Nephron (organoid): ENCODE data around the gene ZNF618.

ENCODE experiments used
- H3K27ac Mint-ChIP-seq, 3 experiments: 2 replicates each; pipeline ENCODE4 v1.8.0; 2020; ENCODE audit warnings: mixed read lengths in 3 of 3, mild to moderate bottlenecking in 2 of 3, moderate library complexity in 1 of 3
- H3K27me3 Mint-ChIP-seq: 2 replicates; pipeline ENCODE4 v1.8.0; 2021; ENCODE audit warnings: low read depth, mild to moderate bottlenecking, moderate library complexity, mixed read lengths
- H3K36me3 Mint-ChIP-seq: 2 replicates; pipeline ENCODE4 v1.8.0; 2020; ENCODE audit warnings: low read depth, mixed read lengths
- H3K4me1 Mint-ChIP-seq: 2 replicates; pipeline ENCODE4 v1.8.0; 2020; ENCODE audit warnings: mixed read lengths
- H3K4me3 Mint-ChIP-seq, 3 experiments: 2 replicates each; pipeline ENCODE4 v1.8.0; 2020; ENCODE audit warnings: mild to moderate bottlenecking in 3 of 3, mixed read lengths in 3 of 3, moderate library complexity in 2 of 3
- H3K9me3 Mint-ChIP-seq: 2 replicates; pipeline ENCODE4 v1.8.0; 2020; ENCODE audit warnings: mixed read lengths
- CTCF ChIP-seq, 3 experiments: fragments of 200-600 bp; sonication (generic); IDR thresholded peaks; one replicate each; pipeline ENCODE4 v1.5.0; 2021; ENCODE audit warnings: antibody characterized with exemption in 3 of 3; ENCODE audit not compliant: unreplicated experiment in 3 of 3

The ZNF618 gene

GRCh38 chr9:113896713-113897112 is 20.6 kb downstream of the ZNF618 start:
- Mint-ChIP-seq H3K36me3 (peaks cover 87% of the 10 kb centered on the region), H3K4me1 (peaks cover 9% of the 10 kb centered on the region), H3K4me3 (no peak overlapping the region), H3K9me3 (peaks cover 42% of the 10 kb centered on the region), H3K27ac (no peak overlapping the region), H3K27me3 (no peaks in the 10 kb centered on the region)
- TF ChIP-seq CTCF (IDR thresholded peaks at IDR 0.05; ENCODE audit: unreplicated experiment in 3 of 3): no peak

- Mint-ChIP-seq H3K27me3 (no peaks in the 10 kb centered on the region), H3K27ac (no peak overlapping the region)
Measured at GRCh38 chr9:113898151-113898550, 22.0 kb downstream of the ZNF618 start.

GRCh38 chr9:113898596-113898995 is 22.5 kb downstream of the ZNF618 start:
- no peak overlapping the region for H3K4me3 Mint-ChIP-seq
- H3K9me3 Mint-ChIP-seq: peaks cover 44% of the 10 kb centered on the region
- H3K4me1 Mint-ChIP-seq: peaks cover 11% of the 10 kb centered on the region
- no peak for TF ChIP-seq CTCF (IDR thresholded peaks at IDR 0.05; ENCODE audit: unreplicated experiment in 3 of 3)
- H3K27me3 Mint-ChIP-seq: no peaks in the 10 kb centered on the region
- H3K27ac Mint-ChIP-seq: peak overlapping the region in 1 of 3 experiments; percentile 23
- H3K36me3 Mint-ChIP-seq: peaks cover 87% of the 10 kb centered on the region

More at GRCh38 chr9:113898151-113898550, 22.0 kb downstream of the ZNF618 start:
- Mint-ChIP-seq H3K9me3 (peaks cover 41% of the 10 kb centered on the region), H3K4me1 (peaks cover 11% of the 10 kb centered on the region), H3K4me3 (no peak overlapping the region), H3K36me3 (peaks cover 87% of the 10 kb centered on the region)
- TF ChIP-seq CTCF (IDR thresholded peaks at IDR 0.05; ENCODE audit: unreplicated experiment in 3 of 3): no peak

- no peak for TF ChIP-seq CTCF (IDR thresholded peaks at IDR 0.05; ENCODE audit: unreplicated experiment in 3 of 3)
- H3K4me1 Mint-ChIP-seq: peaks cover 11% of the 10 kb centered on the region
- H3K27me3 Mint-ChIP-seq: no peaks in the 10 kb centered on the region
Measured at GRCh38 chr9:113899205-113899604, 23.1 kb downstream of the ZNF618 start.

GRCh38 chr9:113901221-113901688 is 25.1 kb downstream of the ZNF618 start:
- Mint-ChIP-seq H3K4me3 (no peak overlapping the region), H3K4me1 (peaks cover 18% of the 10 kb centered on the region), H3K36me3 (peaks cover 90% of the 10 kb centered on the region), H3K27ac (no peak overlapping the region), H3K27me3 (no peaks in the 10 kb centered on the region), H3K9me3 (peaks cover 45% of the 10 kb centered on the region)
- no peak for TF ChIP-seq CTCF (IDR thresholded peaks at IDR 0.05; ENCODE audit: unreplicated experiment in 3 of 3)

More at GRCh38 chr9:113899205-113899604, 23.1 kb downstream of the ZNF618 start:
- no peak overlapping the region for H3K4me3 Mint-ChIP-seq
- peak overlapping the region in 1 of 3 experiments; percentile 42 for H3K27ac Mint-ChIP-seq
- peaks cover 92% of the 10 kb centered on the region for H3K36me3 Mint-ChIP-seq
- H3K9me3 Mint-ChIP-seq: peaks cover 49% of the 10 kb centered on the region

- H3K27ac Mint-ChIP-seq: no peak overlapping the region
Measured at GRCh38 chr9:113903514-113904077, 27.5 kb downstream of the ZNF618 start.

More at GRCh38 chr9:113903514-113904077, 27.5 kb downstream of the ZNF618 start:
- Mint-ChIP-seq H3K4me1 (peaks cover 22% of the 10 kb centered on the region), H3K27me3 (no peaks in the 10 kb centered on the region), H3K36me3 (peaks cover 73% of the 10 kb centered on the region), H3K4me3 (no peak overlapping the region), H3K9me3 (peaks cover 35% of the 10 kb centered on the region)
- no peak for TF ChIP-seq CTCF (IDR thresholded peaks at IDR 0.05; ENCODE audit: unreplicated experiment in 3 of 3)
